Measurements from ENCODE around the gene DHRS3.
"Not testable (repeated sequence)": the region's sequence is repeated elsewhere in the genome, so short reads cannot be mapped to it uniquely, and the experiment has no call there.

DHRS3 gene

DNA sequence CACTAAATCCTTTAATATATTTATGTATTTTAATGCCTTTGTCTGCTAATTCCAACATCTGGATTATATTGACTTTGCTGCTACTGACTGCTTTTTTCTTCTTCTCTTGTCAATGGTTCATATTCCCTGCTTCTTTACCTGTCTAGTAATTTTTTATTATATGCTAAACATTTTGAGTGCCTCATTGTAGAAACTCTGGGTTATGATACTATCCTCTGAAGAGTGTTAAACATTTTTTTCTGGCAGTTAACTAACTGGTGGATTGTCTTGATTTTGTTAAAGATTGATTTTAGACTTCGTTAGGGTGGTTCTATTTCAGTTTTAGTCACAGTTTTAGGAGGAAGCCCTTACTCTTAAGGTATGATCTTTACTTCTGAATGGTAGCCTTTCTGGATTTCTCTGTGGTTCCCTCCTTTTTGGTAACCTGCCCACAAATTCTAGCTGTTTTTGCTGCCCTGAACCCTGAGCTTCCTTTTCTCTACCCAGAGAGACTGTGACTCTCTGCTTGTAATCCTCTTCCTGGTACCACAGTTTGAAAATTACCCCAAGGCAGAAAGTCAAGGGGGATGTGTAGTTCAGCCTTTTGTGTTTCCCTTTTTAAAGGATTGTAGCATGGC, 81.9 kb downstream of the DHRS3 start:
- DNase-seq = no peak

DNA sequence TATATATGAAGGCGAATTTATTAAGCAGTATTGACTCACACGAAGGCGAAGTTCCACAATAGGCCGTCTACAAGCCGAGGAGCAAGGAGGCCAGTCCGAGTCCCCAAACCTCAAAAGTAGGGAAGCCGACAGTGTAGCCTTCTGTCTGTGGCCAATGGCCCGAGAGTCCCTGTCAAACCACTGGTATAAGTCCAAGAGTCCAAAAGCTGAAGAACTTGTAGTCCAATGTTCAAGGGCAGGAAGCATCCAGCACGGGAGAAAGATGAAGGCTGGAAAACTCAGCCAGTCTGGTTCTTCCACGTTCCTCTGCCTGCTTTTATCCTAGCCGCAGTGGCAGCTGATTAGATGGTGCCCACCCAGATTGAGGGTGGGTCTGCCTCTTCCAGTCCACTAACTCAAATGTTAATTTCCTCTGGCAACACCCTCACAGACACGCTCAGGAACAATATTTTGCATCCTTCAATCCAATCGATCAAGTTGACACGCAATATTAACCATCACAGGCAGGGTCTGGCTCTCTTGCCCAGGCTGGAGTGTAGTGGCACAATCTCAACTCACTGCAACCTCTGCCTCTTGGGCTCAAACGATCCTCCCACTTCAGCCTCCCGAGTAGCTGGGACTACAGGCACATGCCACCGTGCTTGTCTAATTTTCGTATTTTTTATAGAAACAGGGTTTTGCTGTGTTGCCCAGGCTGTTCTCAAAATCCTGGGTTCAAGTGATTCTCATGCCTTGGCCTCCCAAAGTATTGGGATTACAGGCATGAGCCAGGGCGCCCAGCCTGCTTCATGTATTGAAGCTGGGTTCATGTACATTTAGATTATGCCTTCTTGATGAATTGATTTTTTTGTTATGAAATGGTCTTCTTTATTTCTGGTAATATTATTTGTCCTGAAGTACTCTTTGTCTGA, 85.3 kb downstream of the DHRS3 start:
- DNase-seq = no peak

GRCh38 chr1:12531179-12531499, 86.9 kb downstream of the DHRS3 start:
- no peak for DNase-seq

- no peak for DNase-seq
Observed at GRCh38 chr1:12530462-12531178, 87.4 kb downstream of the DHRS3 start.

DNA sequence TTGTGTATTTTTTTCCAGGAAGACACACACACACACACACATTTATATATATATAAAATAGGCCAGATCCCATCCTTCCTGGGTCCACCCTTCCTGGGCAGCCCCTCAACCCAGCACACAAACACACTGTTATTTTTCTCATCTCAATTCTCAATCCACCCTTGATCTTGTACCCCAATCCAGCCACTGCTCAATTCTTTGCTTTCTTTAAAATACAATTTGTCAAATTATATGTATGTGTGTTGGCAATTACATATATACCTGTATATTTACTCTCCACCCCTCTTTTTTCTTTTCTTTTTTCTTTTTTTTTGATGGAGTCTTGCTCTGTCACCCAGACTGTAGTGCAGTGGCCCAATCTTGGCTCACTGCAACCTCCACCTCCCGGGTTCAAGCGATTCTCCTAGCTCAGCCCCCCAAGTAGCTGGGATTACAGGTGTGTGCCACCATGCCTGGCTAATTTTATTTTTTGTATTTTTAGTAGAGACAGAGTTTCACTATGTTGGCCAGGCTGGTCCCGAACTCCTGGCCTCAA, 88.3 kb downstream of the DHRS3 start:
- no peak for DNase-seq

DNA sequence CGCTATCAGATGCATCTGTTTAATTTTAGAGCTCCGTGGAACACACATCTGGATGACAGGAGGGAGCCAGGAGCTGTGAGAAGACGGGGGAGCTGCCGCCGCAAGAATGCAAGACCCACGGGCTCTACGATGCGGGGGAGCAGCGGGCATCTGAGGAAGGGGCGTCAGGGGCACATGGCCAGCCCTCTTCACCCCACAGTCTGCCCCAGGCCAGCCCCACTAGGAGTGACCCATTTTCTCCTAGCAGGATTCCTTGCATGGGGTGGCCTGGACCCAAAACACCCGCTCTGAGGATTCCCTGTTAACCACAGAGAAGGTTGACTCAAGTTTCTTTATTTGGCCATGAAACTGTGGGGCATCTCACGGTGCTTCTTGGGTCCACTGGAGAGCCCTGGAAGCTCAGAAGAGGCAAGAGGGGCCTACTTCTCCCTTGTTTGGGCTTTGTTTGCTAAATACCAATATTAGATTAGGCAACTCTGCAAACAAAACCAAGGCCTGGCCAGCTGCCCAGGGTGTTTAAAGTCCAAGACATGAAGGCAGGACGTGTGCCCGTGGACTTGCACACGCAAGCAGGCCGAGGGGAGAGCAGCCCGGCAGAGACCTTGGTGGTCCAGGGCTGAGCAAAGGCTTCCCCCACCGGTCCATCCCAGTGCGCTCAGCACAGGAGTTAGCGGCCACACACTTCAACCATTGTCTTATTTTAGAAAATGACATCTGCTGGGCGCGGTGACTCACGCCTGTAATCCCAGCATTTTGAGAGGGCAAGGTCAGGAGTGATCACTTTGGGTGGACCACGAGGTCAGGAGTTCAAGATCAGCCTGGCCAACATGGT, 89.8 kb downstream of the DHRS3 start:
- no peak for DNase-seq

DNA sequence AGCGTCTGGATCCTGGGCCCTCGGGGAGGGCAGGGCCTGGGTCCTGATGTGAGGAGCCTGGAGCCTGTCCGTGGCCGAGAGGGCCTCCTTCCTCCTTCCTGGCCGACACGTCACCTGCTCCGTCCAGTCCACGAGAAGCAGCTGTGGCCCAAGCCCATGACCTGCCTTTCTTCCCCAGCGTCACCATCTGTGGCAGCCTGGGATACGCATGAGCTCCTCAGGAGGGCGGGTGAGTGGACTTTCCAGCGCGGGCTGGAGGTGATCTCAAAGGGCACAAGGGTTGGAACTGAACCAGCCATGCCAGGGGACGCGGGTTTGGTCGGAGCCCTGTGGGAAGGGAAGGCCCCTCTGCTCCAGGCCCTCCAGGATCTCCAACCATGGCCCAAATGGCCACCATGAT, 90.4 kb downstream of the DHRS3 start:
- no peak for DNase-seq

GRCh38 chr1:12525311-12526181, 92.5 kb downstream of the DHRS3 start:
- peak; percentile 1 for DNase-seq

DNA sequence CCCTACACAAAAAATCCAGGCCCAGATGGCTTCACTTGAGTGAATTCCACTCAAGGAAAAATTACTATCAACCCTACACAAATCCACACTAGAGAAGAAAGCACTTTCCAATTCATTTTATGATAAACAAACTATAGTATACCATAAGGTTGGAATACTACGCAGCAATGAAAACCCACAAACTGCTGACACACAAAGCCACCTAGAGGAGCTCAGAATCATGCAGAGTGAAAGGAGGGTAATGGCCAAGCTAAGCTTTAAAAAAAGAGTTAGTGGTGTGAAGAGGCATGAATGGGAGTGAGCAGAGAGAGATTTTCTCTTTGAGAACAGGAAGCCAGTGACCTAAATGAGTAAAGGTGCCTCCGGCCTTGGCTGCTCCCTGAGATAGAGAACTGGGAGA, 93.7 kb downstream of the DHRS3 start:
- DNase-seq = no peak

DNA sequence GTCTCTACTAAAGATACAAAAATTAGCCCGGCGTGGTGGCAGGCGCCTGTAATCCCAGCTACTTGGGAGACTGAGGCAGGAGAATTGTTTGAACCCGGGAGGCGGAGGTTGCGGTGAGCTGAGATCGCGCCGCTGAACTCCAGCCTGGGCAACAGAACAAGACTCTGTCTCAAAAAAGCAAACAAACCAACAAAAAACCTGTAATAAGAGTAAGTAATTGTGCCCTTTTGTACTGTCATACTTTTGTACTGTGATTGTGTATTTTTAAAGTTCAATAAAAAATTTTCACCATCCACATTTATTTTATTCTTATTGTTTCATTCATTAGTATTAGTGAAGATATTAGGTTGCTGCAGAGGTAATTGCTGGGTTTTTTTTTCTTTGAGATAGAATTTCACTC, 95.2 kb downstream of the DHRS3 start:
- DNase-seq = not testable (repeated sequence)

DNA sequence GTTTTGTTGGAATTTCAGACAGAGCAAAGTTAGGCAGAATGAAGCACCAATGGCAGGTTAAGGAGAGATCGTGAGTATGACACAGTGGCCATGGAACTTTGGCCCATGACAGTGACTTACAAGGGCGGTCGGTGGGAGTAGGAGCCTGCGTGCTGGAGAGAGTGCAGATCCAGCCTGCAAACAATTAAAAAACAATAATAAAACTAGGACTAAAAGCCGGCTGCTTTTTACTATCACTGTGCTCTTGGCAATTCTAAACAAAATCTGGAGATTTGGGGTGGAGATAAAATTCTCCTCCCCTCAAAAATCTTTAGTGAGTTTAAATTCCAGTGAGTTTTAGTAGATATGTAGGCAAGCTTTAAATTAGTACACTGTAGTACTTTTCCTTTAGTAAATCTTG, 96.9 kb downstream of the DHRS3 start:
- DNase-seq = no peak

GRCh38 chr1:12519693-12520364, 98.2 kb downstream of the DHRS3 start:
- no peak for DNase-seq

- DNase-seq = no peak
Observed at GRCh38 chr1:12518931-12519692, 98.9 kb downstream of the DHRS3 start.
